ENCODE results near the gene LAMA2. TPM values are rescaled to one million over a fixed set of nuclear protein-coding genes. Genes with fewer than 3 reads are reported as not detected.

The LAMA2 gene
- total RNA-seq, 5 donors from 2014 or later (not counting 1 experiment from before 2014, with no cell fraction given), result 0.30 to 0.62 (median 0.45) TPM

- Histone ChIP-seq H3K9me3 (no peaks in the 10 kb centered on the region), H3K4me1 (ENCODE audit: control insufficient read depth in 1 of 2, extremely low read depth in 1 of 2, insufficient read depth in 2 of 2, low read length in 2 of 2) (no peaks in the 10 kb centered on the region), H3K27me3 (replicated peaks in 1 of 2; ENCODE audit: control insufficient read depth in 2 of 2, extremely low read depth in 1 of 2, insufficient read depth in 2 of 2, low read length in 1 of 2) (no peaks in the 10 kb centered on the region), H3K36me3 (ENCODE audit: control insufficient read depth in 2 of 2, extremely low read depth in 1 of 2, insufficient read depth in 1 of 2, low read length in 1 of 2) (no peaks in the 10 kb centered on the region), H3K27ac (ENCODE audit: low read length) (no peak overlapping the region), H3K4me3 (ENCODE audit: control insufficient read depth in 1 of 2, extremely low read depth in 1 of 2, low read length in 1 of 2) (no peak overlapping the region)
- H3K27me3 Mint-ChIP-seq, result peaks cover 5 to 12% of the 10 kb centered on the region in 2 donors
- DNase-seq (no peak), ATAC-seq (replicated peaks in 1 of 4) (no peak)
- no peaks in the 10 kb centered on the region for H3K36me3 Mint-ChIP-seq
- H3K4me3 Mint-ChIP-seq, result no peak overlapping the region
- H3K4me1 Mint-ChIP-seq, result no peaks in the 10 kb centered on the region
- H3K27ac Mint-ChIP-seq, result no peak overlapping the region
- no CpG with 5 or more reads among the region's 2 CpGs for WGBS (ENCODE audit: insufficient coverage)
- ChIA-PET POLR2A (no interaction called here), CTCF (no interaction called here)
- H3K9me3 Mint-ChIP-seq, result no peaks in the 10 kb centered on the region
These were observed 352.4 kb downstream of the LAMA2 start for GRCh38 chr6:129235167-129236000.

DNA sequence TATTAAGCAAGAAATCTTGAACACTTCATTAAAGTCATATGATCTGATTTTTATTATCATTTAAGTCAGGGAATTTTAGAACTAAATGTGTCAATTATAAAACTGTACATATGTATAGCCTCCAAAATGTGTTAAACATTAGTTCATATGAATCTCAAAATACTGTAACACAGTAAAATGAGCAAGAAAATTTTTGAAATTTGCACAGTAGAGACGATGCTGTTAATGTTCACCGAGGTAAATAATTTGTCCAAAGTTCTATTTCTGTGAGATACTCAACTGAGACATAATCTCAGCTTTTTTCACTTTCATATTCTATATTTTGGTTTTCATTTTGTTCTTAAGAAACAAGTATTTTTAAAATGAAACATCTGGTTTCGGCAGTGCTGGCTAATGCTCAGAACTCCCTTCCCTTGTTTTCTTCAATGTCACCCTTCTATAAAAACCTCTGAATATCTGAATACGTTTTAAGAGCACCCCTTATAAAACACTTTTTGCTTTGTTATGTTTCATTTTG lies 353.1 kb downstream of the LAMA2 start:
- H3K27me3 Mint-ChIP-seq, result peaks cover 7 to 13% of the 10 kb centered on the region in 2 donors
- ChIA-PET CTCF (no interaction called here), POLR2A (no interaction called here)
- no peak for ATAC-seq (replicated peaks in 1 of 4)
- H3K27ac ChIP-seq (ENCODE audit: low read length), result no peak overlapping the region
- no peak overlapping the region for H3K4me3 ChIP-seq (ENCODE audit: control insufficient read depth in 1 of 2, extremely low read depth in 1 of 2, low read length in 1 of 2)
- H3K27ac Mint-ChIP-seq, result no peak overlapping the region
- H3K4me3 Mint-ChIP-seq, result no peak overlapping the region
- WGBS (ENCODE audit: insufficient coverage), result no CpG with 5 or more reads among the region's 4 CpGs
- no peak for DNase-seq
- H3K4me1 Mint-ChIP-seq, result no peaks in the 10 kb centered on the region
- no peaks in the 10 kb centered on the region for H3K36me3 ChIP-seq (ENCODE audit: control insufficient read depth in 2 of 2, extremely low read depth in 1 of 2, insufficient read depth in 1 of 2, low read length in 1 of 2)
- H3K36me3 Mint-ChIP-seq, result no peaks in the 10 kb centered on the region
- H3K9me3 Mint-ChIP-seq, result no peaks in the 10 kb centered on the region
- no peaks in the 10 kb centered on the region for H3K4me1 ChIP-seq (ENCODE audit: control insufficient read depth in 1 of 2, extremely low read depth in 1 of 2, insufficient read depth in 2 of 2, low read length in 2 of 2)
- H3K27me3 ChIP-seq (replicated peaks in 1 of 2; ENCODE audit: control insufficient read depth in 2 of 2, extremely low read depth in 1 of 2, insufficient read depth in 2 of 2, low read length in 1 of 2), result no peaks in the 10 kb centered on the region
- no peaks in the 10 kb centered on the region for H3K9me3 ChIP-seq

- no peaks in the 10 kb centered on the region for H3K4me1 Mint-ChIP-seq
- Histone ChIP-seq H3K27me3 (replicated peaks in 1 of 2; ENCODE audit: control insufficient read depth in 2 of 2, extremely low read depth in 1 of 2, insufficient read depth in 2 of 2, low read length in 1 of 2) (no peaks in the 10 kb centered on the region), H3K4me3 (ENCODE audit: control insufficient read depth in 1 of 2, extremely low read depth in 1 of 2, low read length in 1 of 2) (no peak overlapping the region), H3K4me1 (ENCODE audit: control insufficient read depth in 1 of 2, extremely low read depth in 1 of 2, insufficient read depth in 2 of 2, low read length in 2 of 2) (no peaks in the 10 kb centered on the region), H3K27ac (ENCODE audit: low read length) (no peak overlapping the region), H3K9me3 (no peaks in the 10 kb centered on the region), H3K36me3 (ENCODE audit: control insufficient read depth in 2 of 2, extremely low read depth in 1 of 2, insufficient read depth in 1 of 2, low read length in 1 of 2) (no peaks in the 10 kb centered on the region)
- H3K27me3 Mint-ChIP-seq, result peaks cover 10 to 16% of the 10 kb centered on the region in 2 donors
- no peak overlapping the region for H3K27ac Mint-ChIP-seq
- no peak for ATAC-seq (replicated peaks in 1 of 4)
- no peaks in the 10 kb centered on the region for H3K9me3 Mint-ChIP-seq
- DNase-seq, result no peak
- no peaks in the 10 kb centered on the region for H3K36me3 Mint-ChIP-seq
- ChIA-PET POLR2A (no interaction called here), CTCF (interaction anchor here in 1 of 2 donors (0.6 to 0.8 kb wide), 2 partner anchors 10 to 13 kb away, joined by 3 to 4 read pairs; no protein-coding TSS in a partner anchor)
- no peak overlapping the region for H3K4me3 Mint-ChIP-seq
- no CpG with 5 or more reads among the region's 1 CpG for WGBS (ENCODE audit: insufficient coverage)
These were observed 356.1 kb downstream of the LAMA2 start for GRCh38 chr6:129238991-129239390.

GRCh38 chr6:129239825-129240491 lies 357.0 kb downstream of the LAMA2 start:
- Histone ChIP-seq H3K36me3 (ENCODE audit: control insufficient read depth in 2 of 2, extremely low read depth in 1 of 2, insufficient read depth in 1 of 2, low read length in 1 of 2) (no peaks in the 10 kb centered on the region), H3K27me3 (replicated peaks in 1 of 2; ENCODE audit: control insufficient read depth in 2 of 2, extremely low read depth in 1 of 2, insufficient read depth in 2 of 2, low read length in 1 of 2) (no peaks in the 10 kb centered on the region), H3K9me3 (no peaks in the 10 kb centered on the region), H3K4me1 (ENCODE audit: control insufficient read depth in 1 of 2, extremely low read depth in 1 of 2, insufficient read depth in 2 of 2, low read length in 2 of 2) (no peaks in the 10 kb centered on the region), H3K4me3 (ENCODE audit: control insufficient read depth in 1 of 2, extremely low read depth in 1 of 2, low read length in 1 of 2) (no peak overlapping the region), H3K27ac (ENCODE audit: low read length) (no peak overlapping the region)
- H3K27me3 Mint-ChIP-seq, result peaks cover 10 to 16% of the 10 kb centered on the region in 2 donors
- no peaks in the 10 kb centered on the region for H3K36me3 Mint-ChIP-seq
- H3K4me3 Mint-ChIP-seq, result no peak overlapping the region
- POLR2A ChIA-PET, result no interaction called here
- no peaks in the 10 kb centered on the region for H3K4me1 Mint-ChIP-seq
- CTCF ChIA-PET, result interaction anchor here in 1 of 2 donors (0.6 kb wide), 1 partner anchor 13 kb away, joined by 3 read pairs; no protein-coding TSS in a partner anchor
- DNase-seq (no peak), ATAC-seq (replicated peaks in 1 of 4) (no peak)
- H3K27ac Mint-ChIP-seq, result no peak overlapping the region
- 92% methylated on average over 8 of the region's 10 CpGs for WGBS (ENCODE audit: insufficient coverage)
- no peaks in the 10 kb centered on the region for H3K9me3 Mint-ChIP-seq

GRCh38 chr6:129240492-129240853 lies 357.5 kb downstream of the LAMA2 start:
- Histone ChIP-seq H3K9me3 (no peaks in the 10 kb centered on the region), H3K27me3 (replicated peaks in 1 of 2; ENCODE audit: control insufficient read depth in 2 of 2, extremely low read depth in 1 of 2, insufficient read depth in 2 of 2, low read length in 1 of 2) (no peaks in the 10 kb centered on the region), H3K36me3 (ENCODE audit: control insufficient read depth in 2 of 2, extremely low read depth in 1 of 2, insufficient read depth in 1 of 2, low read length in 1 of 2) (no peaks in the 10 kb centered on the region), H3K27ac (ENCODE audit: low read length) (no peak overlapping the region), H3K4me1 (ENCODE audit: control insufficient read depth in 1 of 2, extremely low read depth in 1 of 2, insufficient read depth in 2 of 2, low read length in 2 of 2) (no peaks in the 10 kb centered on the region), H3K4me3 (ENCODE audit: control insufficient read depth in 1 of 2, extremely low read depth in 1 of 2, low read length in 1 of 2) (no peak overlapping the region)
- Mint-ChIP-seq H3K9me3 (no peaks in the 10 kb centered on the region), H3K27ac (no peak overlapping the region), H3K4me3 (no peak overlapping the region), H3K36me3 (no peaks in the 10 kb centered on the region), H3K27me3 (peaks cover 10 to 16% of the 10 kb centered on the region in 2 donors), H3K4me1 (no peaks in the 10 kb centered on the region)
- WGBS (ENCODE audit: insufficient coverage), result no CpG with 5 or more reads among the region's 2 CpGs
- POLR2A ChIA-PET, result no interaction called here
- no peak for DNase-seq
- CTCF ChIA-PET, result no interaction called here
- no peak for ATAC-seq (replicated peaks in 1 of 4)

GRCh38 chr6:129242546-129242945 lies 359.6 kb downstream of the LAMA2 start:
- Histone ChIP-seq H3K4me3 (ENCODE audit: control insufficient read depth in 1 of 2, extremely low read depth in 1 of 2, low read length in 1 of 2) (no peak overlapping the region), H3K36me3 (ENCODE audit: control insufficient read depth in 2 of 2, extremely low read depth in 1 of 2, insufficient read depth in 1 of 2, low read length in 1 of 2) (no peaks in the 10 kb centered on the region), H3K27ac (ENCODE audit: low read length) (no peak overlapping the region), H3K4me1 (ENCODE audit: control insufficient read depth in 1 of 2, extremely low read depth in 1 of 2, insufficient read depth in 2 of 2, low read length in 2 of 2) (no peaks in the 10 kb centered on the region), H3K9me3 (no peaks in the 10 kb centered on the region), H3K27me3 (replicated peaks in 1 of 2; ENCODE audit: control insufficient read depth in 2 of 2, extremely low read depth in 1 of 2, insufficient read depth in 2 of 2, low read length in 1 of 2) (no peaks in the 10 kb centered on the region)
- Mint-ChIP-seq H3K9me3 (no peaks in the 10 kb centered on the region), H3K27ac (no peak overlapping the region), H3K4me3 (no peak overlapping the region), H3K27me3 (peaks cover 11 to 24% of the 10 kb centered on the region in 2 donors), H3K4me1 (no peaks in the 10 kb centered on the region), H3K36me3 (no peaks in the 10 kb centered on the region)
- ChIA-PET CTCF (interaction anchor here in 1 of 2 donors (1.1 kb wide), 1 partner anchor 878 kb away, joined by 3 read pairs; no protein-coding TSS in a partner anchor), POLR2A (no interaction called here)
- DNase-seq (no peak), ATAC-seq (replicated peaks in 1 of 4) (no peak)
- WGBS (ENCODE audit: insufficient coverage), result no CpG with 5 or more reads among the region's 2 CpGs

Measured in T-cell (primary cell).